Central memory CD4-positive, alpha-beta T cell (primary cell): ENCODE measurements around the gene GTF2H1.
"Not testable (repeated sequence)": the region's sequence is repeated elsewhere in the genome, so short reads cannot be mapped to it uniquely, and the experiment has no call there.

ENCODE experiments used
- DNase-seq: peaks from one replicate; pipeline ENCODE4 v3.0.0; 2022

Gene GTF2H1

DNA sequence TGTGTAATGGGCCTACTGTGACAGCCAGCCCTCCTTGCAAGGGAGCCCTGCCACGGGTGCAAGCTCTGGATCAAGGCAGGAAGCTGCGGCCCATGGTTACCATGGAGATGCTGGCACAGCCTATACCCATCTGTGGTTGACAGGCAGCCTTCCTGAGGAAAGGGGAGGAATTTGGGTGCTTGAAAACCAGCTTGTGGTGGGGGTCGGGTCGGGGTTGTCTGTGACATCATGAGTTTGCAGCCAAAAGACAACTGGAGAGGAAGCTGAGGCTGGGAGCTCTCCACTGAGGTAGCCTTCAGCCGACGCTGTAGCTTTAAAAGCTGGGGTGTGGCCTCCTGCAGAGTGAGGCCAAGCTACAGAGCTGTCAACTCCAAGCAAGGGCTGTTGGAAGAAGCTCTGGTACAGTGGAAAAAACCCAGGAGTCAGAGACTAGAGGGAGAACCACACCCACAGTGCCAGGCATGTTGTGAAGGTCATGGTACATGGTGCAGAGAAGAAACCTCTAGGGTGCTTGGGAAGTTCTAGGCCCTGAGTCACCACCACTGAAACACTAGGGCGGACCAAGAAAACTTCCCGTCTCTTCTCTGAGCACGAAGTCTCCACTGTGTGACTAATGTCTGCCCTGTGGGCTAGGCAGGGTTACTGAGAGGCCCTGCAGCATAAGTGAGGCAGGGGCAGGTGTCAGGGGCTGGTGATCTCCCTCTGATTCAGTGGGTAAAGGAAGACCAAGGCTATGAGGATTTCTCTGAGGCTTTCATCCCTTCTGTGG, 61.2 kb downstream of the GTF2H1 start:
- peak; percentile 85 for DNase-seq

- DNase-seq, result no peak
These were observed 61.8 kb downstream of the GTF2H1 start for GRCh38 chr11:18384157-18384641.

DNA sequence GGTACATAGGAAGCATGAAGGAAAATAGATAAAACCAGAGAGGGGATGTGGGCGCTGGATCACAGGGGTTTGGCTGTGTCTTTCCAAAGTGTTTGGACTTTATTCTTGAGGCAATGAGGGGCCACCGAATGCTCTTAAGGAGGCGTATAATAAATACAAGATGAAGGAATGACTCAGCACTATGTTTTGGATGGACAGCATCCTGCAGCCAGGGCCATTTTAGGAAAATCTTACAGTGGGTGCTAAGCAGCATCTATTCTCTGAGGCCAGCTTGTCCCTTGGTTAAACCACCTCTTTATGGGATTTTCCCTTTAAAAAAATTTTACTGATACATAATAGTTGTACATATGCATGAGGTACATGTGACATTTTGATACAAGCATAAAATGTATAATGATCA, 67.7 kb downstream of the GTF2H1 start:
- DNase-seq, result no peak

GRCh38 chr11:18392434-18393321, 70.3 kb downstream of the GTF2H1 start:
- no peak for DNase-seq

GRCh38 chr11:18393581-18394274, 71.4 kb downstream of the GTF2H1 start:
- DNase-seq, result no peak

GRCh38 chr11:18394275-18394927, 72.0 kb downstream of the GTF2H1 start, which contains the start of gene LDHA:
LDHA (plus strand) TSS chr11:18394563; CDS start chr11:18396843, 2,280 bp downstream.
- DNase-seq, result peak; percentile 94

GRCh38 chr11:18394928-18395734, 72.8 kb downstream of the GTF2H1 start:
- no peak for DNase-seq

GRCh38 chr11:18395735-18396504, 73.6 kb downstream of the GTF2H1 start:
- DNase-seq, result peak; percentile 95

- DNase-seq, result no peak
These were observed 75.6 kb downstream of the GTF2H1 start for GRCh38 chr11:18397921-18398320.

GRCh38 chr11:18401077-18401476, 78.7 kb downstream of the GTF2H1 start:
- not testable (repeated sequence) for DNase-seq

DNA sequence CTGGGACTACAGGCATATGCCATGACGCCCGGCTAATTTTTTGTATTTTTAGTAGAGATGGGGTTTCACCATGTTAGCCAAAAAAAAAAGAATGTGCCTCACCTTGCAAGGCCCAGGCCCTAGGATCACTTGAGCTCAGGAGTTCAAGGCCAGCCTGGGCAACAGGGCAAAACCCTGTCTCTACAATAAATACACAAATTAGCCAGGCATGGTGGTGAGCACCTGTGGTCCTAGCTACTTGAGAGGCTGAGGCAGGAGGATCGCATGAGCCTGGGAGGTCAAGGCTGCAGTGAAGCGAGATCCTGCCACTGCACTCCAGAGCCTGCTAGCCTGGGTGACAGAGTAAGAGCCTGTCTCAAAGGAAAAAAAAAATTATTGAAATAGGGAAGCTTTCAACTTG, 81.7 kb downstream of the GTF2H1 start:
- no peak for DNase-seq

GRCh38 chr11:18407400-18407799, 85.0 kb downstream of the GTF2H1 start:
- not testable (repeated sequence) for DNase-seq

DNA sequence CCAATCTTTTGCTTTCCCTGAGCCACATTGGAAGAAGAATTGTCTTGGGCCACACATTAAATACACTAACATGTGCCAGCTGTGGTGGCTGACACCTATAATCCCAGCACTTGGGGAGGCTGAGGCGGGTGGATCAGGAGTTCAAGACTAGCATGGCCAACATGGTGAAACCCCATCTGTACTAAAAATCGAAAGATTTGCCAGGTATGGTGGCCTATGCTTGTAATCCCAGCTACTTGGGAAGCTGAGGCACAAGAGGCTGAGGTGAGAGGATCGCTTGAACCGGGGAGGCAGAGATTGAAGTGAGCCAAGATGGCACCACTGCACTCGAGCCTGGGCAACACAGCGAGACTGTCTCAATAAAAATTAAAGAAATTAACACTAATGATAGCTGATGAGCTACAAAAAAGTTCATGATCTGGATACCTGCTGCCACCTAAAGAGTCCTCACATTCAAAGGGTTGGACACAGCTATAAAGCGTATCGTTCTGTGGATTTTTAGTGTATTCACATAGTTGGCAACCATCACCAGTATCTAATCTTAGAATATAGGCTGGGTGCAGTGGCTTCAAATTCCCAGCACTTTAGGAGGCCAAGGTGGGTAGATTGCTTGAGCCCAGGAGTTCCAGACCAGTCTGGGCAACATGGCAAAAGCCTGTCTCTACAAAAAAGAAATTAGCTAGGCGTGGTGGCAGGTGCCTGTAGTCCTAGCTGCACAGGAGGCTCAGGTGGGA, 86.4 kb downstream of the GTF2H1 start:
- no peak for DNase-seq

DNA sequence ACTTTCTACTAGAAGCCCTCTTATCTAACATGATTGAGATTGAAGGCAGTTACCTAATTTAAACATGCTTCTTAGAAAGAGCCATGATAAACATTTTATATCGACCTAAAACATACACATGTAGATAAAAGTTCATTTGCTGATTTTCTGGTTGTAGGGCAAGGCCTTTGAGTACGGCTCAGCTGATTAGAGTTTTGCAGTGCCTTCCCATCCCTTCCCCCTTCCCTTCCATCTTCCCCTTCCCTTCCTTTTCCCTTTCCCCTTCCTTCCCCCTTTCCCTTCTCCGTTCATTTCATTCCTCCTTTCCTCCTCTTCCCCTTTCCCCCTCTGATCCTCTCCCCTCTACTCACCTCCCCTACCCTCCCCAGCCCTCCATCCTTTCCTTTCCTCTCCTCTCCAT, 94.1 kb downstream of the GTF2H1 start:
- DNase-seq, result no peak
